ENCODE measurements around the gene AP1G2. TPM values are rescaled to one million over a fixed set of nuclear protein-coding genes. Genes with fewer than 3 reads are reported as not detected.

Gene AP1G2
- total RNA-seq, 4 donors from 2014 or later, result 38.9 to 98.8 (median 68.8) TPM

DNA sequence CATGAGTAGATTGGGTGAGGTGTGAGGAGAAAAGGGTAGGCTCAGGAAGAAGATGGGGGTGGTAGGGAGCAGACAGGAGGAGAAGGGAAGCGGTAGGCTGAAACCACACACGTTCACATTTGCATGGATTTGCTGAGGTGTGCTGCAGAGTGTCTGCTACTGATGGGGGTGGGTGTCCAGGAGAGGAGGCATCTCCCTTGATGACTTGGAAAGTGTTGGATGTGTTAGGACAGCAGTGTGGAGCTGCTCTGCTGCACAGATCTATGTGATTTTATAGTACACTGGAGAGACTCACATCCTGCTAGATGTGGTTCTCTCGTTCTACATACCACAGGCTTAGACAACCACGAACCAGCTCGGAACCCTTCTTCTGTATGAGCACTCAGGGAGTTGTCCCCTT is 25.3 kb downstream of the AP1G2 start:
- Histone ChIP-seq H3K36me3 (no peaks in the 10 kb centered on the region), H3K27ac (no peak overlapping the region), H3K4me1 (no peaks in the 10 kb centered on the region), H3K9me3 (no peaks in the 10 kb centered on the region), H3K27me3 (no peaks in the 10 kb centered on the region), H3K4me3 (no peak overlapping the region)
- intact Hi-C loops (cut with DNase I; ENCODE audit: low total_unique reads), result no loop called here
- no peak for TF ChIP-seq POLR2A (IDR thresholded peaks at IDR 0.05)
- no peak for TF ChIP-seq CTCF (IDR thresholded peaks at IDR 0.05)
- no peak for DNase-seq

- Histone ChIP-seq H3K36me3 (no peaks in the 10 kb centered on the region), H3K27me3 (no peaks in the 10 kb centered on the region), H3K9me3 (no peaks in the 10 kb centered on the region), H3K4me1 (no peaks in the 10 kb centered on the region), H3K27ac (no peak overlapping the region), H3K4me3 (no peak overlapping the region)
- DNase-seq, result no peak
- intact Hi-C loops (cut with DNase I; ENCODE audit: low total_unique reads), result no loop called here
- no peak for TF ChIP-seq POLR2A (IDR thresholded peaks at IDR 0.05)
- TF ChIP-seq CTCF (IDR thresholded peaks at IDR 0.05), result no peak
Measured at GRCh38 chr14:23540141-23540469, 27.5 kb downstream of the AP1G2 start.

GRCh38 chr14:23539248-23540140 is 28.1 kb downstream of the AP1G2 start:
- no peaks in the 10 kb centered on the region for H3K4me1 ChIP-seq
- H3K27ac ChIP-seq, result no peak overlapping the region
- no peaks in the 10 kb centered on the region for H3K36me3 ChIP-seq
- TF ChIP-seq POLR2A (IDR thresholded peaks at IDR 0.05) (no peak), CTCF (IDR thresholded peaks at IDR 0.05) (peak; percentile 29 to 50 (median 40))
- H3K4me3 ChIP-seq, result no peak overlapping the region
- no peak for DNase-seq
- intact Hi-C loops (cut with DNase I; ENCODE audit: low total_unique reads), result no loop called here
- H3K27me3 ChIP-seq, result no peaks in the 10 kb centered on the region
- H3K9me3 ChIP-seq, result no peaks in the 10 kb centered on the region

GRCh38 chr14:23538785-23539184 is 28.8 kb downstream of the AP1G2 start:
- no peak overlapping the region for H3K4me3 ChIP-seq
- intact Hi-C loops (cut with DNase I; ENCODE audit: low total_unique reads), result no loop called here
- no peaks in the 10 kb centered on the region for H3K4me1 ChIP-seq
- TF ChIP-seq POLR2A (IDR thresholded peaks at IDR 0.05) (no peak), CTCF (IDR thresholded peaks at IDR 0.05) (no peak)
- H3K9me3 ChIP-seq, result no peaks in the 10 kb centered on the region
- no peak overlapping the region for H3K27ac ChIP-seq
- no peaks in the 10 kb centered on the region for H3K27me3 ChIP-seq
- peak in 1 of 2 donors; percentile 30 for DNase-seq
- no peaks in the 10 kb centered on the region for H3K36me3 ChIP-seq

GRCh38 chr14:23538050-23538718 is 29.4 kb downstream of the AP1G2 start:
- DNase-seq, result no peak
- Histone ChIP-seq H3K36me3 (no peaks in the 10 kb centered on the region), H3K4me3 (no peak overlapping the region), H3K4me1 (no peaks in the 10 kb centered on the region), H3K9me3 (no peaks in the 10 kb centered on the region), H3K27me3 (no peaks in the 10 kb centered on the region), H3K27ac (no peak overlapping the region)
- intact Hi-C loops (cut with DNase I; ENCODE audit: low total_unique reads), result no loop called here
- no peak for TF ChIP-seq POLR2A (IDR thresholded peaks at IDR 0.05)
- TF ChIP-seq CTCF (IDR thresholded peaks at IDR 0.05), result no peak

All from uterus (tissue), 4 donors.